Measurements from ENCODE around the gene ROPN1. TPM values are rescaled to one million over a fixed set of nuclear protein-coding genes. Genes with fewer than 3 reads are reported as not detected.

Gene ROPN1
- total and polyA plus RNA-seq, 10 of the 15 experiments (the other 5 are each of a cell fraction or from before 2014, with no cell fraction given) = not detected

DNA sequence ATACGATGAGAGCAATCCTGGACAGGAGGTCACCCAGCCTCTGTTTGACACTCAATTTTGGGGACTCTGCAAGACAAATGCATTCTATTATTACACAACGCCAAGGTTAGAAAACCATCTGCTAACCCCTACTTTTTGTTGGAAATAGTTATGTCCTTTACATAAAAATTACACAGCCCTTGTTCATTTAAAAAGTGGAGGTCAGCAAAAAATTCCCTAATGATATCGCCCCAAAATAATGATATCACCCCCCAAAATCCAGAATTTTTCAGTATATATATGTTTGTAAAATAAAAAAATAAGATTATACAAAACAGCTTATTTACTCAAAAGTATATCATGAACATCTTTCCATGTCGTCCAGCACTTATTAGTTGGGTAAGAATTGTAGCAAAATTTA, 11.4 kb downstream of the ROPN1 start (continued):
- TF ChIP-seq ZZZ3 (IDR thresholded peaks at IDR 0.05; ENCODE audit: control insufficient read depth, insufficient read length, low read depth) = no peak
- no peak for TF ChIP-seq NR2C1 (IDR thresholded peaks at IDR 0.05)
- TF ChIP-seq SRF (IDR thresholded peaks at IDR 0.05; ENCODE audit: low read depth in 2 of 2, low read length in 2 of 2) = no peak
- no peak for TF ChIP-seq BACH1 (IDR thresholded peaks at IDR 0.05; ENCODE audit: borderline replicate concordance)
- TF ChIP-seq JUNB (IDR thresholded peaks at IDR 0.05) = no peak
- no peak for TF ChIP-seq SP1 (IDR thresholded peaks at IDR 0.05; ENCODE audit: low read depth, low read length)
- TF ChIP-seq STAT1 (conservative IDR thresholded peaks at IDR 0.05) = no peak
- TF ChIP-seq TAF1 (IDR thresholded peaks at IDR 0.05; ENCODE audit: borderline replicate concordance, low read depth, low read length) = no peak
- TF ChIP-seq, protein P1, sequence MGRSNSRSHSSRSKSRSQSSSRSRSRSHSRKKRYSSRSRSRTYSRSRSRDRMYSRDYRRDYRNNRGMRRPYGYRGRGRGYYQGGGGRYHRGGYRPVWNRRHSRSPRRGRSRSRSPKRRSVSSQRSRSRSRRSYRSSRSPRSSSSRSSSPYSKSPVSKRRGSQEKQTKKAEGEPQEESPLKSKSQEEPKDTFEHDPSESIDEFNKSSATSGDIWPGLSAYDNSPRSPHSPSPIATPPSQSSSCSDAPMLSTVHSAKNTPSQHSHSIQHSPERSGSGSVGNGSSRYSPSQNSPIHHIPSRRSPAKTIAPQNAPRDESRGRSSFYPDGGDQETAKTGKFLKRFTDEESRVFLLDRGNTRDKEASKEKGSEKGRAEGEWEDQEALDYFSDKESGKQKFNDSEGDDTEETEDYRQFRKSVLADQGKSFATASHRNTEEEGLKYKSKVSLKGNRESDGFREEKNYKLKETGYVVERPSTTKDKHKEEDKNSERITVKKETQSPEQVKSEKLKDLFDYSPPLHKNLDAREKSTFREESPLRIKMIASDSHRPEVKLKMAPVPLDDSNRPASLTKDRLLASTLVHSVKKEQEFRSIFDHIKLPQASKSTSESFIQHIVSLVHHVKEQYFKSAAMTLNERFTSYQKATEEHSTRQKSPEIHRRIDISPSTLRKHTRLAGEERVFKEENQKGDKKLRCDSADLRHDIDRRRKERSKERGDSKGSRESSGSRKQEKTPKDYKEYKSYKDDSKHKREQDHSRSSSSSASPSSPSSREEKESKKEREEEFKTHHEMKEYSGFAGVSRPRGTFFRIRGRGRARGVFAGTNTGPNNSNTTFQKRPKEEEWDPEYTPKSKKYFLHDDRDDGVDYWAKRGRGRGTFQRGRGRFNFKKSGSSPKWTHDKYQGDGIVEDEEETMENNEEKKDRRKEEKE (IDR thresholded peaks at IDR 0.05) = no peak
- no peak for TF ChIP-seq JUND (IDR thresholded peaks at IDR 0.05; ENCODE audit: low read depth, low read length)
- no peak for TF ChIP-seq STAT3 (IDR thresholded peaks at IDR 0.05; ENCODE audit: low read depth, low read length)
- no peak for TF ChIP-seq PAX5 (IDR thresholded peaks at IDR 0.05; ENCODE audit: borderline replicate concordance, low read depth, low read length)
